SK-N-SH (cell line): Measurements from ENCODE around the gene BCAS3. TPM values are rescaled to one million over a fixed set of nuclear protein-coding genes. Genes with fewer than 3 reads are reported as not detected.

Experiments
- CTCF ChIA-PET: fragments of 300-600, 350-600 bp; formaldehyde crosslinking; extraction: SDS; loops from one replicate; lab custom pipeline; 2021; lab: Yijun Ruan, JAX
- POLR2A ChIA-PET: fragments of 350-600 bp; sonication (Branson Sonifier 250); formaldehyde crosslinking; extraction: SDS; loops from one replicate; lab custom pipeline; 2020; ENCODE audit warnings: antibody characterized with exemption, inconsistent platforms; lab: Yijun Ruan, JAX
- DNase-seq: peaks from one replicate; pipeline ENCODE4 v3.0.0; 2012
- H2AFZ ChIP-seq: fragments of 200-600 bp; sonication (generic); 2 replicates; pipeline ENCODE4 v1.8.1; 2016; ENCODE audit warnings: antibody characterized with exemption, mild to moderate bottlenecking, low read depth
- H3F3A ChIP-seq: fragments of 200-600 bp; sonication (generic); replicated peaks from 2 replicates; pipeline ENCODE3; 2016; ENCODE audit warnings: antibody characterized with exemption, mild to moderate bottlenecking; ENCODE audit not compliant: insufficient read depth
- H3K27ac ChIP-seq, 2 experiments: fragments of 200-500 bp in 1 of 2; fragments of 200-600 bp in 1 of 2; sonication (Bioruptor generic) in 1 of 2; sonication (generic), shearing (Covaris generic) in 1 of 2; 2 replicates each; pipeline versions ENCODE4 v1.5.1 to v1.6.1; 2014 to 2016; ENCODE audit warnings: low read depth in 2 of 2, inconsistent platforms in 1 of 2, low read length in 1 of 2, mild to moderate bottlenecking in 1 of 2, mixed read lengths in 1 of 2
- H3K27me3 ChIP-seq: fragments of 200-600 bp; sonication (generic), shearing (Covaris generic); 2 replicates; pipeline ENCODE4 v1.6.1; 2016; ENCODE audit warnings: mixed run types; ENCODE audit not compliant: insufficient read depth
- H3K36me3 ChIP-seq, 2 experiments: fragments of 200-500 bp in 1 of 2; fragments of 200-600 bp in 1 of 2; sonication (Bioruptor generic) in 1 of 2; sonication (generic) in 1 of 2; replicated peaks in 1 of 2; 2 replicates each; pipeline versions ENCODE3 to v1.5.1; 2014 to 2016; ENCODE audit warnings: low read length in 1 of 2, mild to moderate bottlenecking in 1 of 2; ENCODE audit not compliant: insufficient read depth in 2 of 2, control insufficient read depth in 1 of 2
- H3K4me1 ChIP-seq, 2 experiments: fragments of 200-500 bp in 1 of 2; fragments of 200-600 bp in 1 of 2; sonication (Bioruptor generic) in 1 of 2; sonication (generic), shearing (Covaris generic) in 1 of 2; 2 replicates each; pipeline versions ENCODE4 v1.5.1 to v1.6.1; 2014 to 2016; ENCODE audit warnings: low read depth in 1 of 2, low read length in 1 of 2, mixed run types in 1 of 2; ENCODE audit not compliant: insufficient read depth in 2 of 2, control insufficient read depth in 1 of 2
- H3K4me2 ChIP-seq: fragments of 200-600 bp; sonication (generic), shearing (Covaris generic); 2 replicates; pipeline ENCODE4 v1.6.1; 2017; ENCODE audit warnings: mixed run types
- H3K4me3 ChIP-seq, 2 experiments: fragments of 200-500 bp in 1 of 2; fragments of 200-600 bp in 1 of 2; sonication (Bioruptor generic) in 1 of 2; sonication (generic), shearing (Covaris generic) in 1 of 2; 2 replicates each; pipeline versions ENCODE4 v1.5.1 to v1.8.1; 2014 to 2016; ENCODE audit warnings: low read depth in 2 of 2, inconsistent platforms in 1 of 2, low read length in 1 of 2, mild to moderate bottlenecking in 1 of 2, mixed read lengths in 1 of 2, moderate library complexity in 1 of 2
- H3K79me2 ChIP-seq: fragments of 200-600 bp; sonication (generic); 2 replicates; pipeline ENCODE4 v1.8.1; 2017; ENCODE audit warnings: mild to moderate bottlenecking; ENCODE audit not compliant: insufficient read depth
- H3K9ac ChIP-seq: fragments of 200-600 bp; sonication (generic); 2 replicates; pipeline ENCODE4 v1.6.1; 2017; ENCODE audit warnings: mixed run types
- H3K9me2 ChIP-seq: fragments of 200-600 bp; sonication (generic); 2 replicates; pipeline ENCODE4 v1.6.1; 2017; ENCODE audit warnings: mixed run types
- H3K9me3 ChIP-seq: fragments of 200-600 bp; sonication (generic); 2 replicates; pipeline ENCODE4 v1.6.1; 2017; ENCODE audit warnings: mixed run types, mild to moderate bottlenecking, moderate library complexity
- H4K20me1 ChIP-seq: fragments of 200-600 bp; sonication (generic); 2 replicates; pipeline ENCODE4 v1.6.1; 2017; ENCODE audit warnings: mild to moderate bottlenecking, mixed run types; ENCODE audit not compliant: insufficient read depth
- ELF1 ChIP-seq: IDR thresholded peaks from 2 replicates; pipeline ENCODE4 v1.4.0; 2012
- FOSL2 ChIP-seq: IDR thresholded peaks from 2 replicates; pipeline ENCODE4 v1.4.0; 2012; ENCODE audit warnings: low read depth, mild to moderate bottlenecking, moderate library complexity, borderline replicate concordance
- JUND ChIP-seq: IDR thresholded peaks from 2 replicates; pipeline ENCODE4 v1.4.0; 2012
- MXI1 ChIP-seq: IDR thresholded peaks from 2 replicates; pipeline ENCODE4 v1.6.1; 2012; ENCODE audit warnings: mild to moderate bottlenecking, low read depth, low read length, improper control_type of control experiment
- PBX3 ChIP-seq: IDR thresholded peaks from 2 replicates; pipeline ENCODE4; 2012
- POLR2AphosphoS5 ChIP-seq: IDR thresholded peaks from 2 replicates; pipeline ENCODE4 v1.6.1; 2012; ENCODE audit warnings: low read depth, low read length
- RCOR1 ChIP-seq: fragments of 150-350 bp; IDR thresholded peaks from 2 replicates; pipeline ENCODE4 v1.6.1; 2017; ENCODE audit warnings: antibody characterized with exemption, low read length
- REST ChIP-seq: IDR thresholded peaks from 2 replicates; pipeline ENCODE4 v1.6.1; 2012; ENCODE audit warnings: mild to moderate bottlenecking, low read depth, low read length, moderate library complexity
- RXRA ChIP-seq: IDR thresholded peaks from 2 replicates; pipeline ENCODE4 v1.4.0; 2012; ENCODE audit warnings: low read depth, mild to moderate bottlenecking, borderline replicate concordance
- SIN3A ChIP-seq: IDR thresholded peaks from 2 replicates; pipeline ENCODE4 v1.6.1; 2012; ENCODE audit warnings: low read depth, mild to moderate bottlenecking, low read length, moderate library complexity, borderline replicate concordance
- USF2 ChIP-seq: fragments of 150-350 bp; IDR thresholded peaks from 2 replicates; pipeline ENCODE4 v1.6.1; 2017; ENCODE audit warnings: antibody characterized with exemption, low read length, low read depth, borderline replicate concordance
- WGBS: methylation state at CpG from one replicate; pipeline ENCODE4 v1.1.6; 2017; ENCODE audit warnings: low lambda C conversion rate; 5-methylcytosine and 5-hydroxymethylcytosine counted together
- polyA plus RNA-seq, 3 experiments: library from polyadenylated mRNA; depleted of rRNA; stranded (reverse); fragments of >200 nt; gene quantifications; 2 replicates each; pipeline ENCODE4 v1.2.3, GENCODE V29; 2012
- TF ChIP-seq, protein P1 (sequence below): fragments of 200-600 bp; sonication (generic); IDR thresholded peaks from 2 replicates; pipeline ENCODE4 v1.6.1; 2017; ENCODE audit warnings: antibody characterized with exemption, mild to moderate bottlenecking, moderate library complexity

Gene BCAS3
- polyA plus RNA-seq, 1 of the 3 experiments (the other 2 are of a cell fraction), result 5.9 TPM

GRCh38 chr17:61294286-61294685 is 616.6 kb downstream of the BCAS3 start:
- CTCF ChIA-PET, result no interaction called here
- H3K27ac ChIP-seq, result peak overlapping the region; percentile 8 to 66; a peak in 3 of 4 replicates

DNA sequence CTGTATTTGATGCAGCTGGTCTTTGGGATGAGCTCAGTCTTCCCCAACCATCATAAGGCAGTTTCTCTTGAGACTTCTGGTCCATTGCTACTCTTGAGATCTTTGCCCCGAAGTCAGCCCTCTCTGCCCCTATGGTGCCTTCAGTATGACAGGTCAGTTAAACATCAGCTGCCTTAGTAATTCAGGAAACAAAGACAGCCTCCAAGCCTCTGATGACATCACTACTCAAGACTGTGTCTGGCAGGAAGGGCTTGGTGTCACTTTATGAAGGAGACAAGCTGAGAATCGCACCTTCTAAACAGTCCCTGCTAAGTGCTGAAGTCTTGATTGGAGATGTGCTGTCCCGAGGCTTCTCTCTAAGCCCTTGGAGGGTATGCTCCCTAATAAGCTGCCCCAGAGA is 617.1 kb downstream of the BCAS3 start:
- Histone ChIP-seq H2AFZ (no peak overlapping the region), H3K9me2 (no peaks in the 10 kb centered on the region), H3F3A (peaks cover 27% of the 10 kb centered on the region), H3K4me2 (peak overlapping the region; percentile 28; the same call in 1 of the 2 replicates), H3K9me3 (no peaks in the 10 kb centered on the region), H4K20me1 (no peaks in the 10 kb centered on the region), H3K9ac (peak overlapping the region; percentile 29; the same call in 1 of the 2 replicates), H3K27me3 (no peaks in the 10 kb centered on the region), H3K4me3 (no peak overlapping the region), H3K36me3 (no peaks in the 10 kb centered on the region), H3K27ac (peak overlapping the region in 1 of 2 experiments; percentile 66; a peak in 3 of 4 replicates), H3K4me1 (peaks cover 14 to 28% of the 10 kb centered on the region in 2 experiments), H3K79me2 (no peaks in the 10 kb centered on the region; the same call in 1 of the 2 replicates)
- DNase-seq, result no peak
- WGBS, result 64% methylated on average over 3 of the region's 3 CpGs
- ChIA-PET CTCF (interaction anchor here (1.0 kb wide), 1 partner anchor 13 kb away, joined by 3 read pairs; no protein-coding TSS in a partner anchor), POLR2A (no interaction called here)
- TF ChIP-seq REST, result 0 out of 2 replicates have a peak, but pooled peaks have one; percentile 25
- TF ChIP-seq JUND, result peak; percentile 61
- no peak for TF ChIP-seq ELF1
- peak; percentile 41; the same call in 1 of the 2 replicates for TF ChIP-seq FOSL2
- peak; percentile 78 for TF ChIP-seq PBX3
- TF ChIP-seq POLR2AphosphoS5, result no peak; the same call in 1 of the 2 replicates
- no peak for TF ChIP-seq USF2

More at GRCh38 chr17:61294286-61294685, 616.6 kb downstream of the BCAS3 start:
- DNase-seq, result no peak
- no peaks in the 10 kb centered on the region for H3K27me3 ChIP-seq
- no peaks in the 10 kb centered on the region for H4K20me1 ChIP-seq
- no peaks in the 10 kb centered on the region for H3K36me3 ChIP-seq
- H3K9me2 ChIP-seq, result no peaks in the 10 kb centered on the region
- POLR2A ChIA-PET, result no interaction called here
- peaks cover 24% of the 10 kb centered on the region for H3F3A ChIP-seq
- H3K4me1 ChIP-seq, result peaks cover 16 to 24% of the 10 kb centered on the region in 2 experiments
- peak overlapping the region; percentile 28; the same call in 1 of the 2 replicates for H3K4me2 ChIP-seq
- peak overlapping the region; percentile 29; the same call in 1 of the 2 replicates for H3K9ac ChIP-seq
- TF ChIP-seq, protein P1, sequence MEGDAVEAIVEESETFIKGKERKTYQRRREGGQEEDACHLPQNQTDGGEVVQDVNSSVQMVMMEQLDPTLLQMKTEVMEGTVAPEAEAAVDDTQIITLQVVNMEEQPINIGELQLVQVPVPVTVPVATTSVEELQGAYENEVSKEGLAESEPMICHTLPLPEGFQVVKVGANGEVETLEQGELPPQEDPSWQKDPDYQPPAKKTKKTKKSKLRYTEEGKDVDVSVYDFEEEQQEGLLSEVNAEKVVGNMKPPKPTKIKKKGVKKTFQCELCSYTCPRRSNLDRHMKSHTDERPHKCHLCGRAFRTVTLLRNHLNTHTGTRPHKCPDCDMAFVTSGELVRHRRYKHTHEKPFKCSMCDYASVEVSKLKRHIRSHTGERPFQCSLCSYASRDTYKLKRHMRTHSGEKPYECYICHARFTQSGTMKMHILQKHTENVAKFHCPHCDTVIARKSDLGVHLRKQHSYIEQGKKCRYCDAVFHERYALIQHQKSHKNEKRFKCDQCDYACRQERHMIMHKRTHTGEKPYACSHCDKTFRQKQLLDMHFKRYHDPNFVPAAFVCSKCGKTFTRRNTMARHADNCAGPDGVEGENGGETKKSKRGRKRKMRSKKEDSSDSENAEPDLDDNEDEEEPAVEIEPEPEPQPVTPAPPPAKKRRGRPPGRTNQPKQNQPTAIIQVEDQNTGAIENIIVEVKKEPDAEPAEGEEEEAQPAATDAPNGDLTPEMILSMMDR, result no peak
- TF ChIP-seq PBX3 (no peak), MXI1 (no peak), RXRA (no peak), RCOR1 (no peak), SIN3A (no peak), USF2 (no peak)
- WGBS, result 65% methylated on average over 2 of the region's 2 CpGs
- H3K9me3 ChIP-seq, result no peaks in the 10 kb centered on the region
- H3K79me2 ChIP-seq, result no peaks in the 10 kb centered on the region; the same call in 1 of the 2 replicates
- no peak overlapping the region for H2AFZ ChIP-seq
- H3K4me3 ChIP-seq, result no peak overlapping the region
